Stimulated activated CD8-positive, alpha-beta memory T cell treated with anti-CD3 and anti-CD28 coated beads, Interleukin-4, amount 100 ng/mL, for 4 hours (primary cell): ENCODE data around the gene C4orf51.
A peak's percentile ranks its signal among the peaks of the same experiment; 100 is the strongest.

Source experiments
- DNase-seq, 2 donors: peaks; one replicate each; pipeline ENCODE4 v3.0.0-alpha.2; 2020; ENCODE audit warnings: low read depth in 2 of 2, low spot score in 1 of 2

C4orf51 gene

GRCh38 chr4:145709336-145709735, 29.4 kb downstream of the C4orf51 start:
- no peak for DNase-seq

- no peak for DNase-seq
These were observed 29.9 kb downstream of the C4orf51 start for GRCh38 chr4:145709843-145710242.

GRCh38 chr4:145716200-145716599, 36.3 kb downstream of the C4orf51 start:
- DNase-seq = no peak

GRCh38 chr4:145716661-145717200, 36.8 kb downstream of the C4orf51 start:
- no peak for DNase-seq

GRCh38 chr4:145719752-145720624, 40.0 kb downstream of the C4orf51 start:
- no peak for DNase-seq

- DNase-seq = no peak
These were observed 40.7 kb downstream of the C4orf51 start for GRCh38 chr4:145720656-145721055.

- DNase-seq = no peak
These were observed 42.6 kb downstream of the C4orf51 start for GRCh38 chr4:145722561-145722960.

GRCh38 chr4:145723336-145723735, 43.4 kb downstream of the C4orf51 start:
- no peak for DNase-seq

GRCh38 chr4:145730026-145730425, 50.1 kb downstream of the C4orf51 start:
- no peak for DNase-seq

GRCh38 chr4:145731028-145731427, 51.1 kb downstream of the C4orf51 start:
- no peak for DNase-seq

GRCh38 chr4:145732001-145732815, 52.3 kb downstream of the C4orf51 start:
- DNase-seq = no peak

- peak; percentile 51 to 71 for DNase-seq
These were observed 53.2 kb downstream of the C4orf51 start for GRCh38 chr4:145732895-145733880.

GRCh38 chr4:145734031-145734430, 54.1 kb downstream of the C4orf51 start:
- DNase-seq = no peak

- DNase-seq = no peak
These were observed 54.8 kb downstream of the C4orf51 start for GRCh38 chr4:145734576-145735346.

- no peak for DNase-seq
These were observed 55.4 kb downstream of the C4orf51 start for GRCh38 chr4:145735347-145735675.

- DNase-seq = no peak
These were observed 55.9 kb downstream of the C4orf51 start for GRCh38 chr4:145735827-145736226.

- no peak for DNase-seq
These were observed 56.4 kb downstream of the C4orf51 start for GRCh38 chr4:145736241-145736831.

GRCh38 chr4:145739845-145740244, 59.9 kb downstream of the C4orf51 start:
- no peak for DNase-seq

- DNase-seq = no peak
These were observed 60.9 kb downstream of the C4orf51 start for GRCh38 chr4:145740806-145741205.

- no peak for DNase-seq
These were observed 63.7 kb downstream of the C4orf51 start for GRCh38 chr4:145743641-145744040.
